Prostate gland (tissue), 2 donors: ENCODE data around the gene NOL6. TPM values are rescaled to one million over a fixed set of nuclear protein-coding genes. Genes with fewer than 3 reads are reported as not detected.

Experiments
- DNase-seq: peaks from one replicate; pipeline ENCODE4 v3.0.0-alpha.2; 2019; ENCODE audit warnings: low spot score
- H3K27ac ChIP-seq, 2 donors: fragments of 200-600 bp; sonication (generic); 2 replicates each; pipeline ENCODE4 v1.5.1; 2017 to 2019
- H3K27me3 ChIP-seq: fragments of 200-600 bp; sonication (generic); replicated peaks from 2 replicates; pipeline ENCODE4 v1.5.1; 2019; ENCODE audit not compliant: insufficient read depth
- H3K36me3 ChIP-seq, 2 donors: fragments of 200-600 bp; sonication (generic); 1 replicate in 1 of 2; 2 replicates in 1 of 2; pipeline versions ENCODE4 v1.5.1 to v1.8.1; 2017 to 2019
- H3K4me1 ChIP-seq: fragments of 200-600 bp; sonication (generic); replicated peaks from 2 replicates; pipeline ENCODE4 v1.5.1; 2019
- H3K4me3 ChIP-seq, 2 donors: fragments of 200-600 bp; sonication (generic); 2 replicates each; pipeline ENCODE4 v1.5.1; 2017 to 2019
- H3K9me3 ChIP-seq: fragments of 200-600 bp; sonication (generic); 2 replicates; pipeline ENCODE4 v1.5.1; 2017
- POLR2A ChIP-seq: fragments of 450-650 bp; IDR thresholded peaks from one replicate; pipeline ENCODE4 v1.6.1; 2016; ENCODE audit warnings: antibody characterized with exemption, mild to moderate bottlenecking
- POLR2AphosphoS5 ChIP-seq: sonication (generic); formaldehyde crosslinking; IDR thresholded peaks from one replicate; pipeline ENCODE4 v1.6.1; 2017; ENCODE audit warnings: antibody characterized with exemption
- WGBS: methylation state at CpG from one replicate; pipeline ENCODE4 v1.1.5; 2018; 5-methylcytosine and 5-hydroxymethylcytosine counted together
- intact Hi-C: fragments of 100-400 bp; cut with DNase I; formaldehyde crosslinking; loops from one replicate; pipeline ENCODE4 v1.14.2; 2022
- total RNA-seq, 2 donors: library from RNA; depleted of rRNA; stranded (reverse); fragments of >200 nt; gene quantifications; one replicate each; pipeline ENCODE4 v1.1.0, GENCODE V29; 2016
- TF ChIP-seq, protein P1 (sequence below), 4 experiments: fragments of 200-600 bp in 2 of 4; fragments of 450-650 bp in 2 of 4; sonication (generic) in 2 of 4; IDR thresholded peaks; 1 replicate in 3 of 4; 2 replicates in 1 of 4; pipeline ENCODE4 v1.5.1; 2016 to 2019; ENCODE audit warnings: antibody characterized with exemption in 4 of 4, mild to moderate bottlenecking in 2 of 4, moderate library complexity in 2 of 4

Gene NOL6
- total RNA-seq, 2 donors from 2014 or later, result 28.6 to 30.9 TPM

DNA sequence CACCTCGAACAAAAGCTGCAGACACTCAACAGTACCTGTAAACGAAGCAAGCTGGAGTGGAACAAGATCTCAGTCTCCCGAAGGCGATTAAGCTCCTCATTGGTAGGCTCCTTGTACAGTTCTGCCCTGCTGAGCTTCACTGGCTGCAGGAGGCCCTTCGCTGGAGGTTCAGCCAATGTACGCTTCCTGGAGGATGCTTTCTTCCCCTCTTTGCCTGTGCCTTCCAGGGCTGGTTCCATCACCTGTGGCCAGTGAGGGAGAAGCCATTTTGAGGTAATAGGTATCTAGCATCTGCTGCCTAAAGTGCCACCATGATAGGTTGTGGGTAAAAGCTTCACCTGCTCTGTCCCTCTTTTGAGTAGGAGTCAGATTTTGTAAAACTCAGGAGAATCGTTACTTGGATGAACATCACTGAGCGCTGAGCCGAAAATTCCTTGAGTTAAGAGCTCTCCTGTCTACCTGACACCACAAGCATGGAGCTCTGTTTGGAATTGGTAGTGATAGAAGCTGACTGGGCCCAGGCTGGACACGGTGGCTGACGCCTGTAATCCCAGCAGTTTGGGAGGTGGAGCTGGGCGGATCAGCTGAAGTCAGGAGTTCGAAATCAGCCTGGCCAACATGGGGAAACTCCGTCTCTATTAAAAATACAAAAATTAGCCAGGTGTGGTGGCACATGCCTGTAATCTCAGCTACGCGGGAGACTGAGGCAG is 1.4 kb downstream of the NOL6 start:
- 85% methylated on average over 16 of the region's 16 CpGs for WGBS
- no peaks in the 10 kb centered on the region for H3K27me3 ChIP-seq
- TF ChIP-seq POLR2AphosphoS5 (no peak), POLR2A (no peak)
- TF ChIP-seq, protein P1, sequence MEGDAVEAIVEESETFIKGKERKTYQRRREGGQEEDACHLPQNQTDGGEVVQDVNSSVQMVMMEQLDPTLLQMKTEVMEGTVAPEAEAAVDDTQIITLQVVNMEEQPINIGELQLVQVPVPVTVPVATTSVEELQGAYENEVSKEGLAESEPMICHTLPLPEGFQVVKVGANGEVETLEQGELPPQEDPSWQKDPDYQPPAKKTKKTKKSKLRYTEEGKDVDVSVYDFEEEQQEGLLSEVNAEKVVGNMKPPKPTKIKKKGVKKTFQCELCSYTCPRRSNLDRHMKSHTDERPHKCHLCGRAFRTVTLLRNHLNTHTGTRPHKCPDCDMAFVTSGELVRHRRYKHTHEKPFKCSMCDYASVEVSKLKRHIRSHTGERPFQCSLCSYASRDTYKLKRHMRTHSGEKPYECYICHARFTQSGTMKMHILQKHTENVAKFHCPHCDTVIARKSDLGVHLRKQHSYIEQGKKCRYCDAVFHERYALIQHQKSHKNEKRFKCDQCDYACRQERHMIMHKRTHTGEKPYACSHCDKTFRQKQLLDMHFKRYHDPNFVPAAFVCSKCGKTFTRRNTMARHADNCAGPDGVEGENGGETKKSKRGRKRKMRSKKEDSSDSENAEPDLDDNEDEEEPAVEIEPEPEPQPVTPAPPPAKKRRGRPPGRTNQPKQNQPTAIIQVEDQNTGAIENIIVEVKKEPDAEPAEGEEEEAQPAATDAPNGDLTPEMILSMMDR (IDR thresholded peaks at IDR 0.05), result no peak
- H3K9me3 ChIP-seq, result no peaks in the 10 kb centered on the region
- no peak overlapping the region for H3K4me3 ChIP-seq
- H3K4me1 ChIP-seq, result peaks cover 8% of the 10 kb centered on the region
- no peak for DNase-seq
- H3K27ac ChIP-seq, result no peak overlapping the region
- intact Hi-C loops, result no loop called here
- H3K36me3 ChIP-seq, result peaks cover 16 to 28% of the 10 kb centered on the region in 2 donors

DNA sequence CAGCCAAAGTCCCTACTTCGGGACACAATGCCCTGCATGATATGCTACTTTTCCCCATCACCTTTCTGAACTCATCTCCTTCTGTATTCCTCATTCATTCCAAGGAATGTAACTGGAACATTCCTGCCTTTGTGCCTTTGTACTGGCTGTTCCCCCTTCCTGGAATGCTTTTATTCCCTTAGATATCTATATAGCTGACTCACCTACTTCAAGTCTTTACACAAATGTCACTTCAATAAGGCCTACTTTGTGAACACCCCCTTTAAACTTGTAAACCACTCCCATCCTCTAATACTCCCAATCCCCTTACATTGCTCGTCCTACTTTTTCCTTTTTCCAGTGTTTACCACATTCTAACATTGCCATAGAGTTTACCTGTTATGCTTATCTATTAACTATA is 2.4 kb downstream of the NOL6 start:
- no peaks in the 10 kb centered on the region for H3K9me3 ChIP-seq
- WGBS, result 72% methylated on average over 2 of the region's 2 CpGs
- H3K36me3 ChIP-seq, result peaks cover 16 to 32% of the 10 kb centered on the region in 2 donors
- no peak for DNase-seq
- H3K27me3 ChIP-seq, result no peaks in the 10 kb centered on the region
- TF ChIP-seq, protein P1 (IDR thresholded peaks at IDR 0.05), result no peak
- TF ChIP-seq POLR2A, result no peak
- no peak for TF ChIP-seq POLR2AphosphoS5
- no peak overlapping the region for H3K4me3 ChIP-seq
- intact Hi-C loops, result no loop called here
- peaks cover 8% of the 10 kb centered on the region for H3K4me1 ChIP-seq
- no peak overlapping the region for H3K27ac ChIP-seq

DNA sequence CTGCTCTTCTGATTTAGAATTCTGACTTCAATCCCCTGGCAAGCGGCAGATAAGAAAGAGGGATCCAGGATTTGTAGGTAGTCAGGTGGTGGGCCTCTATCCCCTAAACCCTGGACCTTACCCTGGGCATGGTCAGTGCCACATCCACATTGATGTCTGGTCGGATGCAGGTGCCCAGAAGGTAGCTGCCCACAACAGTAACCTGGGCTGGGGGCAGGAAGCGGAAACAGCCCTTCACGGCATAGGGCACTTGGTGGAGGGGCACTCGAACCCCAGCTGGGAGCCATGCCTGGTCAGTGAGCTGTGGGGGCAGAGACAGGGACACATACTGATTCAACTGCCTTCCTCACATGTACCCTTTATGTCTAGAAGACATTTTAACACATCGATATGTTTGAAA is 3.8 kb downstream of the NOL6 start:
- DNase-seq, result no peak
- H3K4me1 ChIP-seq, result peaks cover 8% of the 10 kb centered on the region
- no peak overlapping the region for H3K4me3 ChIP-seq
- no peaks in the 10 kb centered on the region for H3K9me3 ChIP-seq
- no peak overlapping the region for H3K27ac ChIP-seq
- 94% methylated on average over 6 of the region's 6 CpGs for WGBS
- intact Hi-C loops, result loop anchor here (5.0 kb wide), 2 partner anchors 93 to 183 kb away; no protein-coding TSS in a partner anchor
- TF ChIP-seq POLR2A, result no peak
- no peak for TF ChIP-seq POLR2AphosphoS5
- TF ChIP-seq, protein P1 (IDR thresholded peaks at IDR 0.05), result no peak
- peaks cover 27 to 32% of the 10 kb centered on the region in 2 donors for H3K36me3 ChIP-seq
- no peaks in the 10 kb centered on the region for H3K27me3 ChIP-seq

DNA sequence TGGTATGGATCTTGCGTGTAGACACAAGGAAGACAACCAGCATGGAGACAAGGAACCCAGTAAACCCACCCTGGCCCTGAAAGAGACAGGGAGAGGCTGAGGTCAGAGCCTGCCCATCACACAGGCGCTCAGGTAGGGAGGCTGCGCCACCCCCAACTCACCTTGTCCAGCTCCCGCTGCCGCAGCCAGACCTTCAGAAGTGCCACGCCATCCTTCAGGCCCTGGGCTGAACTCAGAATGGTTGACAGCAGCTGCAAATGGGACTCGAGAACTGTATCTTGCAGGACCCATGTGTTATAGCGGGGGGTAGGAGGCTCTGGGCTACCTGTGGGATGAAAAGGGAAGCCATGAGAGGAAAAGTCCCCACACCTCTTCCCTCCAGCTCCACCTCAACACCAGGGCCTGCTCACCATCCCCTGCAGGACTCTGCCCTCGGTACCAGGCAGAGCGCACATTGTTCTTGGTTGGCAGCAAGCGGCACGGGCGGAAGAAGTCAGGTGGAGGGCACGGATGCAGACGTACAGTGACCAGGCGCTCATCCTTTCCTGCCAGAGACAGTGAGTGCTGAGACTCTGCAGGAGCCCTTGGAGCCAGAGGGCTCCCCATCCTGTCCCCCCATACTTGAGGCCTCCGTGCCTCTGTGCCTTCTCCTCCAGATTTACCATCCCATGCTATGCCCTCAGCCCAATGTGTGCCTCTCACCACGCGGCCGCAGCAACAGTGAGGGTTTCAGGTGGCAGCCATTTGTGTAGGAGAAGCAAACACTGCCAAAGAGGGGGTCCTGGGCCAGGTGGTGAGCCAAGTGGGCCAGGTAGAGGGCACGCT is 4.7 kb downstream of the NOL6 start:
- Histone ChIP-seq H3K9me3 (no peaks in the 10 kb centered on the region), H3K27me3 (no peaks in the 10 kb centered on the region), H3K4me3 (no peak overlapping the region), H3K4me1 (peaks cover 8% of the 10 kb centered on the region), H3K36me3 (peaks cover 28 to 32% of the 10 kb centered on the region in 2 donors), H3K27ac (no peak overlapping the region)
- TF ChIP-seq, protein P1 (IDR thresholded peaks at IDR 0.05), result no peak
- no peak for TF ChIP-seq POLR2AphosphoS5
- TF ChIP-seq POLR2A, result no peak
- 94% methylated on average over 21 of the region's 21 CpGs for WGBS
- no peak for DNase-seq
- intact Hi-C loops, result loop anchor here (5.0 kb wide), 2 partner anchors 92 to 182 kb away; no protein-coding TSS in a partner anchor
